Liver (tissue), 3 donors: ENCODE measurements around the gene ADRA2C.

Experiments used
- CTCF ChIP-seq: fragments of 150-350 bp; IDR thresholded peaks from 2 replicates; pipeline ENCODE4 v1.5.1; 2017; ENCODE audit warnings: improper control_type of control experiment, low read depth, low read length; ENCODE audit not compliant: missing input control
- JUND ChIP-seq, 2 donors: IDR thresholded peaks; 2 replicates each; pipeline ENCODE4 v1.6.1; 2016; ENCODE audit warnings: antibody characterized with exemption in 2 of 2
- RAD21 ChIP-seq, 2 donors: IDR thresholded peaks; 2 replicates each; pipeline ENCODE4 v1.6.1; 2016; ENCODE audit warnings: antibody characterized with exemption in 2 of 2, mild to moderate bottlenecking in 2 of 2
- TAF1 ChIP-seq: conservative IDR thresholded peaks from 2 replicates; pipeline ENCODE4 v1.6.1; 2016; ENCODE audit warnings: antibody characterized with exemption, mild to moderate bottlenecking
- TF ChIP-seq, protein P1 (sequence below): IDR thresholded peaks from 2 replicates; pipeline ENCODE4 v1.6.1; 2016; ENCODE audit warnings: antibody characterized with exemption, mild to moderate bottlenecking
- TF ChIP-seq, protein P2 (sequence below): IDR thresholded peaks from 2 replicates; pipeline ENCODE4 v1.6.1; 2016; ENCODE audit warnings: antibody characterized with exemption
- TF ChIP-seq, protein P3 (sequence below): IDR thresholded peaks from 2 replicates; pipeline ENCODE4 v1.6.1; 2016; ENCODE audit warnings: antibody characterized with exemption
- donor health status: healthy.
- donor health status: healthy.

- TF ChIP-seq, protein P1, sequence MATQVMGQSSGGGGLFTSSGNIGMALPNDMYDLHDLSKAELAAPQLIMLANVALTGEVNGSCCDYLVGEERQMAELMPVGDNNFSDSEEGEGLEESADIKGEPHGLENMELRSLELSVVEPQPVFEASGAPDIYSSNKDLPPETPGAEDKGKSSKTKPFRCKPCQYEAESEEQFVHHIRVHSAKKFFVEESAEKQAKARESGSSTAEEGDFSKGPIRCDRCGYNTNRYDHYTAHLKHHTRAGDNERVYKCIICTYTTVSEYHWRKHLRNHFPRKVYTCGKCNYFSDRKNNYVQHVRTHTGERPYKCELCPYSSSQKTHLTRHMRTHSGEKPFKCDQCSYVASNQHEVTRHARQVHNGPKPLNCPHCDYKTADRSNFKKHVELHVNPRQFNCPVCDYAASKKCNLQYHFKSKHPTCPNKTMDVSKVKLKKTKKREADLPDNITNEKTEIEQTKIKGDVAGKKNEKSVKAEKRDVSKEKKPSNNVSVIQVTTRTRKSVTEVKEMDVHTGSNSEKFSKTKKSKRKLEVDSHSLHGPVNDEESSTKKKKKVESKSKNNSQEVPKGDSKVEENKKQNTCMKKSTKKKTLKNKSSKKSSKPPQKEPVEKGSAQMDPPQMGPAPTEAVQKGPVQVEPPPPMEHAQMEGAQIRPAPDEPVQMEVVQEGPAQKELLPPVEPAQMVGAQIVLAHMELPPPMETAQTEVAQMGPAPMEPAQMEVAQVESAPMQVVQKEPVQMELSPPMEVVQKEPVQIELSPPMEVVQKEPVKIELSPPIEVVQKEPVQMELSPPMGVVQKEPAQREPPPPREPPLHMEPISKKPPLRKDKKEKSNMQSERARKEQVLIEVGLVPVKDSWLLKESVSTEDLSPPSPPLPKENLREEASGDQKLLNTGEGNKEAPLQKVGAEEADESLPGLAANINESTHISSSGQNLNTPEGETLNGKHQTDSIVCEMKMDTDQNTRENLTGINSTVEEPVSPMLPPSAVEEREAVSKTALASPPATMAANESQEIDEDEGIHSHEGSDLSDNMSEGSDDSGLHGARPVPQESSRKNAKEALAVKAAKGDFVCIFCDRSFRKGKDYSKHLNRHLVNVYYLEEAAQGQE = no peak
- TF ChIP-seq CTCF = no peak
- TF ChIP-seq, protein P2, sequence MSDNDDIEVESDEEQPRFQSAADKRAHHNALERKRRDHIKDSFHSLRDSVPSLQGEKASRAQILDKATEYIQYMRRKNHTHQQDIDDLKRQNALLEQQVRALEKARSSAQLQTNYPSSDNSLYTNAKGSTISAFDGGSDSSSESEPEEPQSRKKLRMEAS = no peak
- TF ChIP-seq TAF1 = no peak
- TF ChIP-seq JUND (IDR thresholded peaks at IDR 0.05) = no peak
- TF ChIP-seq, protein P3, sequence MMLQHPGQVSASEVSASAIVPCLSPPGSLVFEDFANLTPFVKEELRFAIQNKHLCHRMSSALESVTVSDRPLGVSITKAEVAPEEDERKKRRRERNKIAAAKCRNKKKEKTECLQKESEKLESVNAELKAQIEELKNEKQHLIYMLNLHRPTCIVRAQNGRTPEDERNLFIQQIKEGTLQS = no peak
- no peak for TF ChIP-seq RAD21 (IDR thresholded peaks at IDR 0.05)
Observed at GRCh38 chr4:3766785-3767569, 792 bp downstream of the ADRA2C start.
